Mesenteric fat pad (tissue), 1 donor: ENCODE results near the gene ABCG4. TPM values are rescaled to one million over a fixed set of nuclear protein-coding genes. Genes with fewer than 3 reads are reported as not detected.
A peak's percentile ranks its signal among the peaks of the same experiment; 100 is the strongest.

Experiments used
- DNase-seq: peaks from one replicate; pipeline ENCODE4 v3.0.0-alpha.2; 2020; ENCODE audit warnings: low spot score
- total RNA-seq: library from RNA; stranded (reverse); fragmentation: NEBNext Ultra II Directional; extraction: Animal tissue kit (Norgen Biotek cat#: 25700); gene quantifications from one replicate; pipeline ENCODE4 v1.2.1, GENCODE V29; 2021
- donor health status: DM: yes; HTN: yes; CAD: no.

ABCG4 gene
- total RNA-seq, 1 donor from 2014 or later, result not detected

DNA sequence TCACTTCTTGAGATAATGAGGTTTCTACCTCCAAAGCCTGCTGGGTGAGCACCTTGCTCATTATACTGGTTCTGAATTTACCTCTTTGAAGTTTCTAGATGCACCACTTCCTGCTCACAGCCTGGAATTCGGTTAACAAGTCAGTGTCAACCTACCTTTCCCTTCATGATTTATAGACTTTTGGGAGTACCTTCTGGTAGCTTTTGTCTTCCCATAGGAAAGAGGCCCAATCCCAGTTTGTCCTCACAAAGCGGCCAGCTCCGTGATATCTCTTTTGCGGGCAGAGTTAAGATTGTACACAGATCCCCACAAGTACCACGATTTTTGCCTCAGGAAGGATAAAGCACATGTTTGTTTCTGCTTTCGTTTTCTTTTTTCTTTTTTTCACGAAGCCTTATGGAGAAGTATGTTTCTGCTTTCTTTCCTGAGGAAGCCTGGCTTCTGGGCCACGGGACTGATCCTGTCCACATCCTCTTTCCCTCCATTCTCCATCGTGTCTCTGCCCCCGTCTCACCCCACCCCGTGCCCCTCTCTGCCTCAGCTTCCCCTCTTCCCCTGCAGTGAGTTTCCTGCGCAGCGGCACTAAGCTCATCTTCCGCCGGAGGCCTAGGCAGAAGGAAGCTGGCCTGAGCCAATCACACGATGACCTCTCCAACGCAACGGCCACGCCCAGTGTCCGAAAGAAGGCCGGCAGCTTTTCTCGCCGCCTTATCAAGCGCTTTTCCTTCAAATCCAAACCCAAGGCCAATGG is 33.2 kb upstream of the ABCG4 start:
- peak; percentile 87 for DNase-seq

DNA sequence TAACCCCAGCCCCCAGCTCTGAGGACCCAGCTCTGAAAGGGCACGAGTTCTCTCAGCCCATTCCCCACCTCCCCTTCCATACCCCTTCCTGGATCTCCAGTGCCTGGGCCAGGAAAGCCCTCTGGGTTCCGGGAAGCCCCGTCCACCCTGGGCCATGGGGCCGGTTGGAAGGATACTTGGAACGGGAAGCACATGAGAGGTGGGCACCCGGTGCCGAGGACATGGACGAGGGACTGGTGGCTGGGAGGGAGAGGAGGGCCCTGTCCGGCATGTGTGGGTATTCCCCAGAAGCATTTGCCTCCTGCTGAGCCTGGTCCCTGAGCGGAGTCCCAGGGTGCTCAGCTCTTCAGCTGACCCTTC is 32.6 kb upstream of the ABCG4 start:
- peak; percentile 89 for DNase-seq

DNA sequence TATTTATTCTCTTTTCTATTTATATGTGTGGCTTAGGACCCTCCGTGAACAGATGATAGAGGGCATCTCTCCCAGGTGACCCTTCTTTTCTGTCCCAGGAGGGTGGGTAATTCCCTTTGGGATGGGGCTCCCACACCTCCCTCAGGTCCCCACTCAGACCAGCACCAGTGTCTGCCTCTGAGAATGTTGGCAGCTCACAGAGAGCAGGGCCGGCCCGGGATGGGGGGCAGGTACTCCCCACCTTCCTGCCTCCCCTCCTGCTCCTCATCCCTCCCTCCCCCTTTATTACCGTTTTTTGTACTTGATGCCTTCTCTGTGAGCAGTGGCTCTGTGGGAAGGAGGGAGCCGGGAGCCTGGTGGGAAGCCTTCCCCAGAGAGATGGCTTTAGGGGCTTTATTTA is 32.3 kb upstream of the ABCG4 start:
- DNase-seq, result peak; percentile 26

DNA sequence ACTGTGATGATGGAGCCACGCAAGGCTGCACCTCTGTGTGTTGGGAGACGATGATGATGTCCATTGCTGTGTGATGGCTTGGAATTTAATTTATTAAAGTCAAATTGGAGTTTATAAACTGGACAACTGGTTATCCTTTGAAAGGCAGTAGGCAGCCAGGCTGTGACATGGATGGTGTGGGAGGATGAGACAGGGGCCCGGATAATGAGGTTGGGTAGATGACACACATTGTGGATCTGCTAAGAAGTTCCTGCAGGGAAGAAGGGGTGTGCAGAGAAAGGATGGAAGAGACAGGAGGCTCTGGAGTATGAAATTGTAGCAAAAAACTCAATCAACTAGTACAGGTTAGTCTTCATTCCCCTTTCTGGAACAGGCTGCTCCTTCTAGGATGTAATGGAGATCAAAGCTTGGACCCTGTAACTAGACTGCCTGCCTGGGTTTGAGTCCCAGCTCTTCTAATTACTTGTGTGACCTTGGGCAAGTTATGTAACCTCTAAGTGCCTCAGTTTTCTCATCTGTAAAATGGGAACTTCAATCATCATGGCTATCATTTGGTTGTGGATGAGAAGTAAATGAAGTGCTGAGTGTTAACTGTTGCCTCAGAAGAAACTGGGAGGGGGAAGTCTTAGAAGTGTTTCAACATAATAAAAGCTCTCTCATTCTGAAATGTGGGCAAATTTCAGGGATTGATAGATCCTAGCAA is 31.7 kb upstream of the ABCG4 start:
- DNase-seq, result no peak

DNA sequence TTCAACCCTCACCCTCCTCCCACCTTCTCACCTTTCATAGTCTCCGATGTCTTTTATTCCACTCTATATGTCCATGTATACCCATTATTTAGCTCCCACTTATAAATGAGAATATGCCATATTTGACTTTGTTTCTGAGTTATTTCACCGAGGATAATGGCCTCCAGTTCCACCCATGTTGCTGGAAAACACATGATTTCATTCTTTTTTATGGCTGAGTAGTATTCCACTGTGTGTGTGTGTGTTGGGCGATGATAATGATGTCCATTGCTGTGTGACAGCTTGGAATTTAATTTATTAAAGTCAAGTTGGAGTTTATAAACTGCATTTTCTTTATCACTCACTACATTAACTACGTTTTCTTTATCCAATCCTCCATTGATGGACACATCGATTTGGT is 30.6 kb upstream of the ABCG4 start:
- no peak for DNase-seq

DNA sequence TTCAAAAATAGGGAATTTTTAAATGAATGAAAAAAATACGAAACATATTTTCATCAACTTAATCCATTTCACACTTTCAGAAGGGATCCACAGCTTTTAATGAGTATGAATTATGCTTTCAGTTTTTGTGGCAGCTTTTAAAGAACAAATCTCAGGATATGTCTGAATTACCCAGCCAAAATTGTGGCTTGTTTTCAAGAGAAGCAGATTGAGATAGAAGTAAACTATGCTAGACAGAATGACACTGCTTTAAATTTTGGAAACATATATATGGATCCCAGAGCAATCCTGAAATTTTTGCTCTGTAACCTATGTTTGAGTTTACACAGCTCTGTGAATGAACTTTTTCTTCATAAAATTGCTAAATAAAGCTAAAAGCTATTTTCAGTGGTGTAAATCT is 29.9 kb upstream of the ABCG4 start:
- no peak for DNase-seq

DNA sequence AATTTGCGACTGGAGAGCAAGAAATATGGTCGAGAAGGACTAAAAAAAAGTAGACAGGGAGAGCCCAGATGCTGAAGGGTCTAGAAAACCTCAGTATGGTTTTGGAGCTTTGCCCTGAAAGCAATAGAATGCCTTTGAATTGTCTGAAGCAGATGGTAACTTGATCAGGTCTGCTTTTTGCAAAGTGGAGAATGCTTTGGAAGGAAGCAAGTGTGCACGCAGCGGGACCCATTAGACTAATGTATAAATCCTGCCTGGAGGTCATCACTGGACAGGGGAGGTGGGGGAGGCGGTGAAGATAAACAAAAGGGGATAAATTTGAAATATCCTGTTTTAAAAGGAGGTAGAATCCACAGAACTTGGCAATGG is 28.2 kb upstream of the ABCG4 start:
- DNase-seq, result peak; percentile 26

DNA sequence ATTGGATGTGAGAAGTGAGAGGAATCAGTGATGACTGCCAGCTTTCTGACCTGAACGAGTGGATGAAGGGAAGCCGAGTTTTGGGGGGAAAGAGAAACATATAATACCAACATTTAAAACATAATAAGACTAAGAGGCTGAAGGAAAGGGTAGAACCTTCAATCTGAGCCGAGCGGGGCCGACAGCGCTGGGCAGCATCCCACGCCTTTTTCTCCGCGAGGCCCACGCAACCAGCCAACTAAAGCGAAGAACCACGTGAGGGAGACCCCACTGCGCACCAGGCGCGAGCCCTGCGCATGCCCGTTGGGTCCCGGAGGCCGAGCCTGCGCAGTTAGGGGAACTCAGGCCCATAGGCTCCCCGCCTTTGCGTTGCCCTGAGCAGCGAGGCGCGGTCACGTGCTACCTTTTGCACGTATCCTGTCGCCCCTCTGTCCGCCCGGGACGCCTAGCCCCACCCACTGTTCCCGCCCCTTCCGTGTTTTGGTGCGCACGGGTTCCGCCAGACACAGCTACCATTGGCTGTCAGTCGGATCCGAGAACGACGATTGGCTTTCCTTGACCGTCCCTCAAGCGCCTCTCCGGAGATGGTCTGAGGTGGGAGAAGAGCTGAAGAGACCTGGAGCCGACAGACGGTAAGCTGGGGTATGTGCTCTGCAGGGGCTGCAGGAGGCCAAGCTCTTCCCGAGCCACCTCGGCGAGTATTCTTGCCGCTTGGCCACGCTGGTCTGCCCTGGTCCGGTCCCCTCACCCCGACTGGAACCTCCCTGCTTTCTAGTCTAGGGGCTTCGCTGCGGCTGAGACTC is 27.6 kb upstream of the ABCG4 start, which contains the start of gene HINFP:
Gene HINFP, plus strand, starts transcription at position 573 of the 803 bp plus-strand sequence. CDS start 5,365 bp downstream, outside the sequence.
- peak; percentile 100 for DNase-seq

DNA sequence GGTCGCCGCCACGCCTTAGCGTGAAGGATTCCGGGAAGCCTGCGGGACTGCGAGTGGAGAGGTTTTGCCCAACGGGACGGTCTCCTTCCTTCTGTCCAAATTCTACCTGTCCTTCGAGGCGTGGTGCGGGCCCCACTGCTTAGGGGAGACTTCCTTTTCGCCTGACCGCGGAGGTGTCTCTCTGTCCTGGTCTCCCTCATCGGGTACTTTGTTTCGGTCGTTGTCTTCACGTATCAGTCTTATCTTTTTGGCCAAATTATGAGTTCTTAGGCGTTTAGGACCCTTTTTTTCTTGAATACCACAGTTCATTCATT is 27.1 kb upstream of the ABCG4 start:
- DNase-seq, result no peak

DNA sequence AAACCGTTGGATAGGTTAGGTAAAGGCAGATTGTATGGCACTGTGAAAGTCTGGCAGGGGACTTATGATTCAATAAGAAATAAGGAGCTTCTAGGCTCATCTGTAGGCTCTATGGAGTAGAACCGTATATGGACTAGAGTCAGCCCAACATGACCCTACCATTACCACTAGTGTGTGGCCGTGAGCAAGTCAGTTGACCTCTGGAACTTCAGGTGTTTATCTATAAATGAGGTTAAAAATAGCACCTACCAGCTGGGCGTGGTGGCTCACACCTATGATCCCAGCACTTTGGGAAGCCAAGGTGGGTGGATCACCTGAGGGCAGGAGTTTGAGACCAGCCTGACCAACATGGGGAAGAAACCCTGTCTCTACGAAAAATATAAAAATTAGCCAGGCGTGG is 23.0 kb upstream of the ABCG4 start:
- peak; percentile 30 for DNase-seq

DNA sequence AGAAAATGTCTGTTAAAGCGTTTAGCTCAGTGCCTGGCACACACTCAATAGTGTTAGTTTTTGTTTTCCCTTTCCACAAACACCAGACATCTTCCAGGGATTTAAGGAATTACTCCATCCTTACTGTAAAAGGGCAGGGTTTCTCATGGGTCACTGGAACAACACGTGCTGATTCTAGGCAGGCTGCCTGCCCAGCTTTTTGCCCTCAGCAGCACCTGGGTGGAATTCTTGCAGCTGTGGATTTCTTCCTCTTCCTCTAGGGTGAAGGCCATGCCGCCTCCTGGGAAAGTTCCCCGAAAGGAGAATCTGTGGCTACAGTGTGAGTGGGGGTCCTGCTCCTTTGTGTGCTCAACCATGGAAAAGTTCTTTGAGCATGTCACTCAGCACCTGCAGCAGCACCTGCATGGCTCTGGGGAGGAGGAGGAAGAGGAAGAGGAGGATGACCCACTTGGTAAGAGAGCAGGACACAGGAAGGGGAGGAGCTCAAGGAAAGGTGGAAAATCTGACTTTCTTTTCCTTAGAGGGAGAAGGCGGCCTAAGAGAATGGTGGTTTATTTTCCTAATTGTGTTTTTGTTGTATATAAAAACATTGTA is 22.1 kb upstream of the ABCG4 start:
- DNase-seq, result peak; percentile 45

DNA sequence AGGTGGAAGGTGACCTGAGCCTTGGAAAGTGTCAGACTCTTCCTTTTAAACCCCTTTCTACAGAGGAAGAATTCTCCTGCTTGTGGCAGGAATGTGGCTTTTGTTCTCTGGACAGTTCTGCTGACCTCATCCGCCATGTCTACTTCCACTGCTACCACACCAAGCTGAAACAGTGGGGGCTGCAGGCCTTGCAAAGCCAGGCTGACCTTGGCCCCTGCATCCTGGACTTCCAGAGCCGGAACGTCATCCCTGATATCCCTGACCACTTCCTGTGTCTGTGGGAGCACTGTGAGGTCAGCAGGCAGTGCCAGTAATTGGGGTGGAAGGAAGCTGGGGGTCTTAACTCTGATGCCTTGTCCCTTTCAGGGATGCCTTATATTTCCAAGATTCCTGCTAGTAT is 18.2 kb upstream of the ABCG4 start:
- DNase-seq, result peak; percentile 39

DNA sequence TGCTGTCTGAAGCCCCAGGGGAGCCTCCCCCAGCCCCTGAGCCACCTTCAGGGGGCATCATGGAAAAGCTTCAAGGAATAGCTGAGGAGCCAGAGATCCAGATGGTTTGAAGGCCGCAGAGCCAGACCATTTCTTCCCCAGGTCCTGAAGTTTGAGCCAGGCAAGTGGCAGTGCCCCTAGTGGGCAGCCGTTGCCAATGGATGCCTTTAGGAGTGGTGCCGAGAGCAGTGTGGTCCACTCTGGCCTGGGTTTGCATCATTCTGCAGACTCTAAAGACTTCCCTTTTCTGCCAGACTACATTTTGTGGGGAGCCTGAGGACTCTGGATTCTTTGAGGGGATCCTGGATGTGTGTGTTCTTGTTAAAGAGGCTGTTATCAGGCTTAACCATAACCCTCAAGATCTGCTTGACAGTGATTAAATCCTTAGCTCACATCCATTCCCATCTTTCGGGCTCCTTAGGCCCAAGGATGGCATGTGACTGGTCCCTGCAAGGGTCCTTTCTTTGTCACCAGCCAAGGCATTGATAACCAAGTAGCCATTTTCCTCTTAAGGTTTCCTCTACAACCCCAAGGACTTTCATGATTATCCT is 14.4 kb upstream of the ABCG4 start:
- DNase-seq, result no peak

DNA sequence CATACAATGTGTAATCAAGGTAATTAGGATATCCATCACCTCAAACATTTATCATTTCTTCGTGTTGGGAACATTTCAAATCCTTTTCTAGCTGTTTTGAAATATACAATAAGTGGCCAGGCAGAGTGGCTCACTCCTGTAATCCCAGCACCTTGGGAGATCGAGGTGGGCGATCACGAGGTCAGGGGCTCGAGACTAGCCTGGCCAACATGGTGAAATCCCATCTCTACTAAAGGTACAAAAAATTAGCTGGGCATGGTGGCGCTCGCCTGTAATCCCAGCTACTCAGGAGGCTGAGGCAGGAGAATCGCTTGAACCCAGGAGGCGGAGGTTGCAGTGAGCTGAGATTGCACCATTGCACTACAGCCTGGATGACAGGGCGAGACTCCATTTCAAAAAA is 9.6 kb upstream of the ABCG4 start:
- peak; percentile 81 for DNase-seq

DNA sequence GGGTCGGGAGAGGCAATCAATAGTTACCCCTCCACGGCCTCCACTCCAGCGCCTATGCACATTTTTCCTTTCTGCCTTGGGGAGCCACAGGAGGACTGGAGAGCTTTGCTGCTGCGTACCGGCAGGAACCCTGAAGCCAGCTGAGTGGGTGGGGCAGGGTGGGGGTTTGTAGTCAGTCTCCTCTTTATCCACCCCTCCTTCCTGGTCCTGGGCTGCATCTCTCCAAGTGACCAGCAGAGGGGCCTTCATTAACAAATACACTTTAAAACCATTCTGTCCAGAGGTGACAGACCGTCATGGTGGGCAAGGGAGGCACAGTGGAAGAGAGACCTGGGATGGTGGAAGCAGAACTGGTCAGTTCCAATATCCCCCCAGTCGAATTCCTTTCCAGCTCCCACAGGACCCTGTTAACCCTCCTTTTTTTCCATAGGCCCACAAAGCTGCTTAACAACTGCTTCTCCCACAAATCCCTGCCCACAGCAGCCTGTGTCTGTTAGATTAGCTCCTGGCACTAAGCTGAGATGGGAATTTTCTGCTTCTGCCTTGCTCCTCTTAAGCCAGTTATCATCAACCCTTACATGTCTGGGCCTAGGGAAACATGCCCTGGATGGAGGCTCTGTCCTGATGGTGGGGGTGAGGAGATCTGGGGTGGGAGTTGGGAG is 3.9 kb upstream of the ABCG4 start:
- no peak for DNase-seq

DNA sequence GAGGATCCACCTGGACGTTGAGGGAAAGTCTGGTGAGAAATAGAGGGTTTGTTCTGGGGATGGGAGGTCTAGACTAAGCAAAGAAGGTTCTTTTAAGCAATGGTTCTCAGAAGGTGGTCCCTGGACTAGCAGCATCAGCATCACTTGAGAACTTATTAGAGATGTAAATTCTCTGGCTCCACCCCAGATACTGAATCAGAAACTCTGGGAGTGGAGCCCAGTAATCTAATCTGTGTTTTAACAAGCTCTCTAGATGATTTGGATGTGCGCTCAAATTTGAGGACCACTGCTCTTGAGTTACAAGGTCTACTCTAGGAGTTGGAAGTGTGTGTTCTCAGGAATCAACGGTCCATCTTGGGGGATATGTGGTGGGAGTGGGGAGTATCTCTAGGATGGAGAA is 3.3 kb upstream of the ABCG4 start:
- no peak for DNase-seq

DNA sequence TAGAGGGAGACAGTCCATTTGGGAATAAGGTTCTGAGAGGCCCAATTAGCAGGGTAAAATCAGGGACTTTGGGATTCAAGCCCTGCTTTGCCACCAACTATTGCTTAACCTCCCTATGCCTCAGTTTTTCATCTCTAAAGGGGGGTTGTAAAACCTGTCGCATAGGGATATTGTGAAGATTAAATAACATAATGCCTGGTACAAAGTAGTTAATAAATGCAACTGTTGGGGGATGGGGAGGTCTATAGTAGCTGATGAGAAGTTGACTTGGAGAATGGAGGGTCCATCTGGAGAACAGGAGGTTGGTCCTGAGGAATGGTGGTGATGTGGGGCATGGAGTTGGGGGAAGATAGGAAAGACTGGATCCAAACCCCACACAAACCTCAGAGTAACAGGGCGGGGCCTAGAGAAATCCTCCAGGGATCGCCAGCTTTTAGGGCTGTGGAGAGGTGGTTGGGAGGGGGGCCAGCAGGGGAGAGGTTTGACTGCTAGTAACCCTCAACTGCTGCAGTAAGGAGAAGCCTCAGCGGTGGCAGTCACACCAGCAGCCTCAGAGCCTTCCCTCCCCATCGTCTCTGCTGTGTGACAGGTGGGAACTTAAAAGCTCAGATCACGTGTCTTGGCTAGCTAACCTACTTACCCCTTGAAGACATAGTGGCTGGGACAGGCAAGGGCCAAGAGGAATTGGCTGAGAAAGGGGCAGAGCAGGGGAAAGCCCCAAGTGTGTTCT is 1.1 kb upstream of the ABCG4 start:
- DNase-seq, result no peak

DNA sequence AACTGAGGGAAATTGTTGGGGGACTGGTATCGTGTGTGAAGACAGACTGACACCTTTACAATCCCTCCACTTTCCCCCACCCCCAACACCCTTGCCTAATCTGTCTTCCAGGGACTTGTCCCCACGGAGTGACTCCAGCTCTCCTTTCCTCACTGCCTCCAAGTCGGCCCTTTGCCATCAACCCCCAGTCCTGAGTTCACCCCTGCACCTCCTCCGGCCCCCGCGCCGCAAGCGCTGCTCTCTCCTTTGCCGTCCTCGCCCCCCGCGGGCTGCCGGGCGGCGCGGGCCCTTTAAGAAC is 183 bp upstream of the ABCG4 start:
- no peak for DNase-seq

DNA sequence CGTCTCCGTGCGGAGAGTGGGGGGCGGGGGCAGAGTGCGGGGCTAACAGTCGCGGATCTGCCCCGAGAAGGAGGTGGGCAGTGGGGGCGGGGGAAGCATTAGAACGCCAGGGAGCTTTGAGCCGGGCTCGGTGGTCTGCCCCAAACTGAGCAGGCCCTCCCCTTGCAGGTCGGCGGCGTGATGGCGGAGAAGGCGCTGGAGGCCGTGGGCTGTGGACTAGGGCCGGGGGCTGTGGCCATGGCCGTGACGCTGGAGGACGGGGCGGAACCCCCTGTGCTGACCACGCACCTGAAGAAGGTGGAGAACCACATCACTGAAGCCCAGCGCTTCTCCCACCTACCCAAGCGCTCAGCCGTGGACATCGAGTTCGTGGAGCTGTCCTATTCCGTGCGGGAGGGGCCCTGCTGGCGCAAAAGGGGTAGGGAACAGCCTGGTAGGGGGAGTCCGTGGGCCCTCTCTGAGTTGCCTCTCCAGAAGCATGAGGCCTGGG is 979 bp downstream of the ABCG4 start:
- no peak for DNase-seq

DNA sequence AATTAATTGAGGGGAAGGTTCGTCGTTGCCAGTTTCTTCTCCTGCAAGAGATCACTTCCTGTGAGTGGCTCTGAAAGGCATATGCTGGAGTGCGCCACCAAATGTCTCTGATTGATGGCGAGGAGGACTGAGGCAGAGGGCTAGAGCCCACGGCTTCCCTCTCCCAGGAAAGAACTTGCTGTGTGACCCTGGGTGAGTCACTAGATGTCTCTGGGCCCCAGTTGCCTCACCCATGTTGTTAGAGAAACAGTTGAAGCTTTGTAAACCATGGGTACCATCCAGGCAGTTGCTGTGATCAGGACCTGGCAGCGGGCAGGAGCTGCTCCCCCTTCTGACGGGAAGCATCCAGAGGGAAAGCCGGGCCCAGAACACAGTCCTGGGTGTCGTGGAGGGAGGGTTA is 3.2 kb downstream of the ABCG4 start:
- DNase-seq, result no peak
